ENCODE results near the gene B9D1. TPM values are rescaled to one million over a fixed set of nuclear protein-coding genes. Genes with fewer than 3 reads are reported as not detected.

Gene B9D1
- total RNA-seq, 1 experiment from 2014 or later = 48.0 TPM

DNA sequence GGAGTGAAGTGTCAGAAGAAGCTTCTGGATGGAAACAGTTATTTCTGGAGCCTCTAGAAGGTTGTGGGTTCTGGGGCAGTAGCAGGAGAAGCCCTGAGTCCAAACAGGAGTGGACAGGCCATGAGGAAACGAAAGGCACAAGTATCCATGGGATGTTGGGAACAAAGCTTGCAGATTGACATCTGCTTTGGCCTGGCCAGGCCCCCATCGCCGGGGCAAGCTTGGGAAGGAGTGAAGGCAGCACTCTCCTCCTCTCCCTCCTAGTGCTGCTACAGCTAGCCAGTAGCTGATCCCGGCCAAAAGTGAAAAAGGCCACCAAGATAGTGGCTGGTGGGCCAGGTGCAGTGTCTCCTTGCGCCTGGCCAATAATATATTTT is 40.4 kb downstream of the B9D1 start:
- TF ChIP-seq EZH2 (IDR thresholded peaks at IDR 0.05; ENCODE audit: low read length, unreplicated experiment) (no peak), EZH2phosphoT487 (IDR thresholded peaks at IDR 0.05; ENCODE audit: borderline replicate concordance, low read length) (no peak)
- TF ChIP-seq, protein P1, sequence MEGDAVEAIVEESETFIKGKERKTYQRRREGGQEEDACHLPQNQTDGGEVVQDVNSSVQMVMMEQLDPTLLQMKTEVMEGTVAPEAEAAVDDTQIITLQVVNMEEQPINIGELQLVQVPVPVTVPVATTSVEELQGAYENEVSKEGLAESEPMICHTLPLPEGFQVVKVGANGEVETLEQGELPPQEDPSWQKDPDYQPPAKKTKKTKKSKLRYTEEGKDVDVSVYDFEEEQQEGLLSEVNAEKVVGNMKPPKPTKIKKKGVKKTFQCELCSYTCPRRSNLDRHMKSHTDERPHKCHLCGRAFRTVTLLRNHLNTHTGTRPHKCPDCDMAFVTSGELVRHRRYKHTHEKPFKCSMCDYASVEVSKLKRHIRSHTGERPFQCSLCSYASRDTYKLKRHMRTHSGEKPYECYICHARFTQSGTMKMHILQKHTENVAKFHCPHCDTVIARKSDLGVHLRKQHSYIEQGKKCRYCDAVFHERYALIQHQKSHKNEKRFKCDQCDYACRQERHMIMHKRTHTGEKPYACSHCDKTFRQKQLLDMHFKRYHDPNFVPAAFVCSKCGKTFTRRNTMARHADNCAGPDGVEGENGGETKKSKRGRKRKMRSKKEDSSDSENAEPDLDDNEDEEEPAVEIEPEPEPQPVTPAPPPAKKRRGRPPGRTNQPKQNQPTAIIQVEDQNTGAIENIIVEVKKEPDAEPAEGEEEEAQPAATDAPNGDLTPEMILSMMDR (conservative IDR thresholded peaks at IDR 0.05; ENCODE audit: low read depth, low read length) = no peak
- no TSS peak for BruUV-seq (replicated peaks)
- no peak overlapping the region for H3K9ac ChIP-seq (ENCODE audit: low read length)

DNA sequence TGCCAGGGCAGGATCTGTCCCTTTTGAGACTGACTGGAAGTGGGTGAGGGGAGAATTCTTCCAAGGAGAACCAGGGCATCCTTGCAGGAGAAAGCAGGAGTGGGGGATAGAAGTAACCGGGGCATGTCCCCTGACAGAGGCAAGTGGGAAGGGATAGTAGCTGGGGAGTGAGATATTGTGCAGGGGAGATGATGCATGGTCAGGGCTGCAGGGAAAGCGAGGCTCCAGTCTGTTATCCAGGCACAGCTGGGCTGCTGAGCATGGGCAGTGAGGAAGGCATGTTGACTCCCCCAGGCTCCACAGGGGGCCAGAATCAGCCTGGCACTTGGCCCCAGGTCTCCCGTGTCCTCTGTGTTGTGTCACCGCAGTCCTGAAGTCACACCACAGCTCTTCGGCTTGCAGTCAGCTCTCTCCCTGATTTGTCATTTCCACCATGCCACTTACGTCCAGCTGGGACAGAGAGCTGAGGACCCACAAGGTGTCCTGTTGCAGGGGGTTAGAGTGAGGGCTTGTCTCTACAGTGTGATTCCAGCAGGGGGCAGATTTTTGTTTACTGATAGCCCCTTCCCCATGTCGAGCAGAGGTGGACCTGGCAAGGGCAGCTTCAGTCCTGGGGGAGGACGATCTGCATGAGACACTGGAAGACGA is 40.9 kb downstream of the B9D1 start:
- ATAC-seq = no peak
- H4K20me1 ChIP-seq (ENCODE audit: low read length) = no peaks in the 10 kb centered on the region

More for the DNA sequence above, 40.4 kb downstream of the B9D1 start:
- Histone ChIP-seq H4K20me1 (ENCODE audit: low read length) (no peaks in the 10 kb centered on the region), H3K36me3 (ENCODE audit: low read depth, low read length) (peaks cover 25% of the 10 kb centered on the region), H3K27ac (ENCODE audit: low read length) (no peak overlapping the region), H3K9me2 (replicated peaks; ENCODE audit: low read length) (no peaks in the 10 kb centered on the region), H2AFZ (ENCODE audit: low read length) (no peak overlapping the region), H3F3A (ENCODE audit: low read length, unreplicated experiment) (no peaks in the 10 kb centered on the region), H3K9me3 (ENCODE audit: low read length) (0 out of 2 replicates have a peak, but pooled peaks cover 9% of the 10 kb centered on the region), H3K4me1 (ENCODE audit: insufficient read depth, low read length) (peaks cover 14% of the 10 kb centered on the region), H3K79me2 (ENCODE audit: low read length) (no peaks in the 10 kb centered on the region), H3K4me3 (ENCODE audit: low read length) (no peak overlapping the region), H3K27me3 (ENCODE audit: low read length) (no peaks in the 10 kb centered on the region), H3K4me2 (ENCODE audit: low read length) (no peak overlapping the region)
- ChIA-PET POLR2A (ENCODE audit: unreplicated experiment) (interaction anchor here (1.1 kb wide), 1 partner anchor 41 kb away, joined by 5 read pairs; no protein-coding TSS in a partner anchor), CTCF (no interaction called here)
- intact Hi-C loops (cut with micrococcal nuclease) = no loop called here
- ATAC-seq (no peak), DNase-seq (no peak)

DNA sequence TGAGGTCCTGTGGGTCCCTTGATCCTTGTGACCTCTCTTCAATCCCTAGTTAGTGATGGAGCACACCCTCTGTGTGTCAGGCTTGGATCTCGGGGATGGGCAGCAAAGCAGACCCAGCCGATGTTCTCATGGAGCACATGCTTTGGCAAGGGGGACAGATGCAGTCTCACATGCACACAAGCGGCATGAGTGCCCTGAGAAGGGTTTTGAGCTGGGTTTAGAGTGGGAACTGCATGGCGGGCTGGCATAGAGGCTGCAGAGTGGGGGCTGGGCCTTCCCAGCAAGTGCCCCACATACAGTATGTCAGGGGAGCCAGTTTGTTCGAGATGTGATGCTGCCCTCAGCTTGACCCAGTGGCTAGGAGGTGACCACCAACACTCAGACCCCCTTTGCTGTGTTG is 41.6 kb downstream of the B9D1 start:
- Histone ChIP-seq H3K4me2 (ENCODE audit: low read length) (no peak overlapping the region), H4K20me1 (ENCODE audit: low read length) (no peaks in the 10 kb centered on the region), H3F3A (ENCODE audit: low read length, unreplicated experiment) (no peaks in the 10 kb centered on the region), H3K27ac (ENCODE audit: low read length) (no peak overlapping the region), H3K9me2 (replicated peaks; ENCODE audit: low read length) (no peaks in the 10 kb centered on the region), H3K9me3 (ENCODE audit: low read length) (0 out of 2 replicates have a peak, but pooled peaks cover 9% of the 10 kb centered on the region), H3K36me3 (ENCODE audit: low read depth, low read length) (peaks cover 27% of the 10 kb centered on the region), H3K4me1 (ENCODE audit: insufficient read depth, low read length) (peaks cover 1% of the 10 kb centered on the region), H3K27me3 (ENCODE audit: low read length) (no peaks in the 10 kb centered on the region), H3K79me2 (ENCODE audit: low read length) (no peaks in the 10 kb centered on the region), H3K9ac (ENCODE audit: low read length) (no peak overlapping the region), H3K4me3 (ENCODE audit: low read length) (no peak overlapping the region), H2AFZ (ENCODE audit: low read length) (no peak overlapping the region)
- no peak for ATAC-seq
- ChIA-PET CTCF (no interaction called here), POLR2A (ENCODE audit: unreplicated experiment) (no interaction called here)
- intact Hi-C loops (cut with micrococcal nuclease) = no loop called here
- BruUV-seq (replicated peaks) = no TSS peak
- no peak for DNase-seq
- TF ChIP-seq EZH2 (IDR thresholded peaks at IDR 0.05; ENCODE audit: low read length, unreplicated experiment) (no peak), EZH2phosphoT487 (IDR thresholded peaks at IDR 0.05; ENCODE audit: borderline replicate concordance, low read length) (no peak)
- TF ChIP-seq, protein P1 (conservative IDR thresholded peaks at IDR 0.05; ENCODE audit: low read depth, low read length) = no peak

More for the DNA sequence above, 40.9 kb downstream of the B9D1 start:
- no TSS peak for BruUV-seq (replicated peaks)
- peaks cover 9% of the 10 kb centered on the region for H3K4me1 ChIP-seq (ENCODE audit: insufficient read depth, low read length)
- no peak for TF ChIP-seq EZH2 (IDR thresholded peaks at IDR 0.05; ENCODE audit: low read length, unreplicated experiment)
- TF ChIP-seq, protein P1 (conservative IDR thresholded peaks at IDR 0.05; ENCODE audit: low read depth, low read length) = peak; percentile 40; the same call in 1 of the 2 replicates
- H3K79me2 ChIP-seq (ENCODE audit: low read length) = no peaks in the 10 kb centered on the region
- no peak overlapping the region for H2AFZ ChIP-seq (ENCODE audit: low read length)
- H3K9me2 ChIP-seq (replicated peaks; ENCODE audit: low read length) = no peaks in the 10 kb centered on the region
- no peak overlapping the region for H3K27ac ChIP-seq (ENCODE audit: low read length)
- DNase-seq = no peak
- intact Hi-C loops (cut with micrococcal nuclease) = no loop called here
- H3K27me3 ChIP-seq (ENCODE audit: low read length) = no peaks in the 10 kb centered on the region
- 0 out of 2 replicates have a peak, but pooled peaks cover 9% of the 10 kb centered on the region for H3K9me3 ChIP-seq (ENCODE audit: low read length)
- H3K4me2 ChIP-seq (ENCODE audit: low read length) = no peak overlapping the region
- CTCF ChIA-PET = no interaction called here
- H3K36me3 ChIP-seq (ENCODE audit: low read depth, low read length) = peaks cover 25% of the 10 kb centered on the region
- H3K9ac ChIP-seq (ENCODE audit: low read length) = no peak overlapping the region
- H3F3A ChIP-seq (ENCODE audit: low read length, unreplicated experiment) = no peaks in the 10 kb centered on the region
- no peak overlapping the region for H3K4me3 ChIP-seq (ENCODE audit: low read length)
- POLR2A ChIA-PET (ENCODE audit: unreplicated experiment) = no interaction called here

All from PC-3 (cell line).